Testis (tissue), 3 donors: Measurements from ENCODE around the gene TBX4. TPM values are rescaled to one million over a fixed set of nuclear protein-coding genes. Genes with fewer than 3 reads are reported as not detected.

Source experiments
- DNase-seq: peaks from one replicate; pipeline ENCODE4 v3.0.0-alpha.2; 2019
- H3K27ac ChIP-seq, 2 donors: fragments of 200-600 bp; sonication (generic); one replicate each; pipeline ENCODE4 v1.5.1; 2019
- H3K27me3 ChIP-seq: fragments of 200-600 bp; sonication (generic); one replicate; pipeline ENCODE4 v1.5.1; 2019
- H3K36me3 ChIP-seq: fragments of 200-600 bp; sonication (generic); one replicate; pipeline ENCODE4 v1.5.1; 2017; ENCODE audit warnings: low read depth; ENCODE audit errors: missing control alignments
- H3K4me1 ChIP-seq: fragments of 200-600 bp; sonication (generic); one replicate; pipeline ENCODE4 v1.5.1; 2019
- H3K4me3 ChIP-seq, 2 donors: fragments of 200-600 bp; sonication (generic); one replicate each; pipeline ENCODE4 v1.5.1; 2017 to 2019
- H3K9me3 ChIP-seq: fragments of 200-600 bp; sonication (generic); one replicate; pipeline ENCODE4 v1.5.1; 2017
- CTCF ChIP-seq, 3 experiments: fragments of 450-650 bp in 2 of 3; fragments of 200-600 bp in 1 of 3; sonication (generic) in 1 of 3; IDR thresholded peaks; one replicate each; pipeline ENCODE4 v1.5.1; 2016 to 2019; ENCODE audit warnings: antibody characterized with exemption in 3 of 3, mild to moderate bottlenecking in 2 of 3, moderate library complexity in 1 of 3
- POLR2A ChIP-seq: fragments of 450-650 bp; IDR thresholded peaks from one replicate; pipeline ENCODE4 v1.6.1; 2017; ENCODE audit warnings: antibody characterized with exemption, mild to moderate bottlenecking, moderate library complexity
- WGBS, 2 donors: methylation state at CpG; one replicate each; pipeline ENCODE4 v1.1.5; 2018; 5-methylcytosine and 5-hydroxymethylcytosine counted together
- intact Hi-C: fragments of 100-400 bp; cut with DNase I; formaldehyde crosslinking; loops from one replicate; pipeline ENCODE4 v1.15.1; 2023; ENCODE audit warnings: low total_unique reads
- polyA plus RNA-seq: library from polyadenylated mRNA; stranded (reverse); fragments of 350-450 nt; fragmentation: Illumina TruSeq; extraction: RNeasy Lipid Tissue Mini Kit (QIAGEN cat#74804); gene quantifications from one replicate; pipeline ENCODE4 v1.2.3, GENCODE V29; 2014; ENCODE audit warnings: low read depth, low replicate concordance; ENCODE audit not compliant: insufficient read depth
- total RNA-seq, 2 donors: library from RNA; depleted of rRNA; stranded (reverse); fragments of >200 nt; gene quantifications; one replicate each; pipeline ENCODE4 v1.2.3, GENCODE V29; 2016

The TBX4 gene
- total and polyA plus RNA-seq, 3 donors from 2014 or later = 1.5 to 3.2 (median 1.7) TPM

DNA sequence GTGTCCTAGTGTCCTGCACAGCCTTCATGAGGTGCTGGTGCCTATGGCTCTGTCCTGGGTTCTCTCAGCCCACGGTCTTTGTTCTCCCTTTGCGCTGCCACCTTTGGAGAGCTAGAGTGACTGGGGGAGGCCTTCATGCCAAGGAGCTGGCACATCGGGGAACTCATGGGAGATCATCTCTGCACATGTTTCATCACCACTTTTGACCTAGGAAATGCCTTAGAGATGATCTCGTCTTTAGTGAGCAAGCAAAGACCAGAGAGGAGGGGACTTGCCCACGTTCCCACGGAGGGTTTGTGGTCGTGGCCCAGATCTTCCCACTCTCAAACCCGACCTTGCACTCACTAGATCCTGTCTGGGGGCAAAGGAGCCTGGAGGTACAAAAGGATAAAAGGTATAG lies 23.5 kb downstream of the TBX4 start:
- no peaks in the 10 kb centered on the region for H3K36me3 ChIP-seq
- H3K9me3 ChIP-seq = no peaks in the 10 kb centered on the region
- H3K27ac ChIP-seq = no peak overlapping the region
- no peak for DNase-seq
- H3K4me1 ChIP-seq = no peaks in the 10 kb centered on the region
- WGBS, 2 donors = 81 to 86% methylated on average over 8 of the region's 8 CpGs
- H3K27me3 ChIP-seq = no peaks in the 10 kb centered on the region
- intact Hi-C loops = no loop called here
- no peak overlapping the region for H3K4me3 ChIP-seq
- TF ChIP-seq CTCF (IDR thresholded peaks at IDR 0.05) (no peak), POLR2A (no peak)

DNA sequence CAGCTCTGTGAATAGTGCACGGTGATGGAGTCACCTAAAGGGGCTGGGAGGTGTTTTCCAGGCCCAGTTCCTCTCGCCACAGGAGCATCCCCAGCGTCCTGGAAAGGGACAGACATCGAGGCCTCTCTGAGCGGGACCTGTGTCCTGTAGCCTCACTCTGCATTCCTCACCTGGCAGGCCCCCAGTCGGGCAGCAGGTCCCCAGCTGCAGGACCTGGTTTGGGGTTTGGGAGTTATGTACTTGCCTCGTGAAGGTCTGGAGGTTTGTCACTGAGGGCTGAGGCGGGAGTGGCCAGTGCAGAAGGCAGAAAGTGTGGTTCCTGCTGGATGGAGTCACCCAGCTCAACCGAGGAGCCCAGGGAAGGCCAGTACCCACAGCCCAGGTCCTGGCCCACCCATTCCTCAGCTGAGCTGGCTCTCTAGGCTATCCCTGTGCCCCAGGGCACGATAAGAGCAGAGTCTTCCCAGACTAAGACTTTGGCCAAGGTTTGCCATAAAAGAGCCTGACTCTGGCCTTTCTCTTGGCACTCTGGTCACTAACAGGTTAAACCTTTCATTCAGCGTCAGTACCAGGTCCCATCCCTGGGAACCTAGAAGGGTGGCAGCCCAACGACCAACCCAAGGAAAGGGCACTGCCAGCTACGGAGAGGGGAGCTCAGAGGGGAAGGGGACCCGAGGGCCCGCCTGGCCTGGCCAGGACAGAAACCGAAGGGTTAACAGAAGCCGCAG lies 24.4 kb downstream of the TBX4 start:
- intact Hi-C loops = no loop called here

GRCh38 chr17:61477204-61477834 lies 25.1 kb downstream of the TBX4 start:
- H3K4me1 ChIP-seq = no peaks in the 10 kb centered on the region
- H3K9me3 ChIP-seq = no peaks in the 10 kb centered on the region
- DNase-seq = no peak
- H3K27ac ChIP-seq = no peak overlapping the region
- 56 to 79% methylated on average over 11 to 23 of the region's 23 CpGs for WGBS, 2 donors
- no peaks in the 10 kb centered on the region for H3K27me3 ChIP-seq
- TF ChIP-seq CTCF (IDR thresholded peaks at IDR 0.05) (no peak), POLR2A (no peak)
- no peaks in the 10 kb centered on the region for H3K36me3 ChIP-seq
- intact Hi-C loops = no loop called here
- H3K4me3 ChIP-seq = no peak overlapping the region

More for the DNA sequence above, 24.4 kb downstream of the TBX4 start:
- no peak for DNase-seq
- Histone ChIP-seq H3K27ac (no peak overlapping the region), H3K4me3 (no peak overlapping the region), H3K27me3 (no peaks in the 10 kb centered on the region), H3K9me3 (no peaks in the 10 kb centered on the region), H3K4me1 (no peaks in the 10 kb centered on the region), H3K36me3 (no peaks in the 10 kb centered on the region)
- TF ChIP-seq CTCF (IDR thresholded peaks at IDR 0.05) (no peak), POLR2A (no peak)
- 67 to 69% methylated on average over 8 to 17 of the region's 17 CpGs for WGBS, 2 donors

- intact Hi-C loops = no loop called here
- DNase-seq = no peak
- Histone ChIP-seq H3K27ac (no peak overlapping the region), H3K36me3 (no peaks in the 10 kb centered on the region), H3K4me1 (no peaks in the 10 kb centered on the region), H3K4me3 (no peak overlapping the region), H3K9me3 (no peaks in the 10 kb centered on the region), H3K27me3 (no peaks in the 10 kb centered on the region)
- 92 to 100% methylated on average over 5 to 9 of the region's 9 CpGs for whole genome bisulfite sequencing, 2 donors
- TF ChIP-seq CTCF (IDR thresholded peaks at IDR 0.05) (no peak), POLR2A (no peak)
Measured at GRCh38 chr17:61478026-61478789, 26.0 kb downstream of the TBX4 start.
